HG02610 (cell line): ENCODE results near the gene MDM4.
"Not testable (repeated sequence)": the region's sequence is repeated elsewhere in the genome, so short reads cannot be mapped to it uniquely, and the experiment has no call there.

Experiments used
- ATAC-seq: cut with Tn5 transposase; IDR thresholded peaks from one replicate; pipeline ENCODE4 v1.9.1; 2021; ENCODE audit warnings: mild to moderate bottlenecking, moderate library complexity; ENCODE audit not compliant: unreplicated experiment

MDM4 gene

DNA sequence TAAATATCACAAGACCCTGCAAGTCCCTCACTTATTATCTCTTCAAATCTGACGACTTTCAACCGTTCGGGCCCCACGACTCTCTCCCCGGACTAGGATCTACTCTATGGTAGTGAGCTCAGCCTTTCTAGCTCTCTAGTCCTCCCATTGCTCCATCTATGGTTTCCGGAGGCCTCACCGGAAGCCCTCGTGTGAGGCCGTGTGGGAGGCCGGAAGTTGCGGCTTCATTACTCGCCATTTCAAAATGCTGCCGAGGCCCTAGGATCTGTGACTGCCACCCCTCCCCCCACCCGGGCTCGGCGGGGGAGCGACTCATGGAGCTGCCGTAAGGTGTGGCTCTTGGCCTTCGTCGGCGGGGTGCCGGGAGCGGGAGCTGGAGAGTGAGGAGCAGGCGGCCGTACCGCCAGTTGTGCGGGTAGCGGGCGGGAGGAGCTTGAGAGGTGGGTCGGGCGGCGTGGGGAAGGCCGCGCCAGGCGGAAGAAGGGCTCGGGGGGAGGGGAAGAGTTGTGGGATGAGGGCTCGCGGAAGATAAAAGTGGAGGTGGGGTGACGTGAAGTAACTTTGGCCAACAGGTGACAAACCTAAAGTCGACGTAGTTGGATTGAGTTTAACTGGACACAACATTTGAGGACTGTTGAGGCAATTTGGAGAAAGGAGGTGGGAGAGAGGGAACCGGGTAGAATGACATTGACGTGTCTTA lies at the start of gene MDM4:
MDM4 (plus strand) TSS at position 227 of the 700 bp plus-strand sequence. CDS start 9,113 bp downstream, outside the sequence.
- peak; percentile 78 for ATAC-seq

DNA sequence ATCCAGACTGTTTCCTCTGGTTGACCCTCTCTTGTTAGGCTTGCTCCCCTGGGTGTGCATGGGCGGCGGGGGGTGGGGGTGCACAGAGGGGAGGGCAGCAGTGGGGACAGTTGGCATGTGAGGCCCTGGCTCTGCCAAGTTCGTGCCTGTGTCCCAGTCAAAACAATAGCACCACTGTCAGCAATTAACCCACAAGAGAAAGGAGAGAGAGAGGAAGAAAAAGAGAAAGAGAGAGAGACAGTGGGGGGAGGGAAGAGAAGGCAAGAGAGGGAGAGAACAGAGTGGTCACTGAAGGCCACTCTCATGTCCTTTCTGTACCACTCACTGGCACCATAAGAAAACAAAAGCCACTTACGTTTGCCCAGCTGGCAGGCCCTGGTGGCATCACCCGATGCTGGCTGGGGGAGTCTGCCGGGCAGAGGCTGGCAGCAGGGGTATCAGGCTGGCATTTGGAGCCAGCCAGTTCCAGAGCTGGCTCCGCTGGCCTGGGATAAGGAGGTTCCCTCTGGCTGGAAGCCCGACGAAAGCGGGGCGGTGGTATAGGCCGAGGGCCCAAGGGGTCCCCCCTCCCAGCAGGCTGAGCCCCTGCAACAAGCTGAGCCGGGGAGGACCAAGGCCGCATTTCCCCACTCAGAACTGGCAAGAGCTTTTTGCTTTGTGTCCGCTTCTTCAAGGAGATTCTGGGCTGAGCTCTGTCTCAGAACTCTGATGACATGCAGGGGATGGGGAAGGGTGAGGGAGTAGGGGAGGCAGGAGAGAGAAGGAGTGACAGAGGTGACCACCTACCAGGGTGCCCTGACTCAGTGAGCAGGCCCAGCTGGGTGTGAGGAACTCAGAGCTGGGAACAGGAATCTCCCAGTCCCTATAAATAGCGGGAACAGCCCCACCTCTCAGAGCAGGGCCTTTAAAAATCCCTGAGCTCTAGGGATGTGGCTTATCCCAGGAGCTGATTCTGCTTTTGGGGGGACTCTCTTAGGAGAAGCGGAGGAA lies 49.5 kb upstream of the MDM4 start:
- no peak for ATAC-seq

- ATAC-seq, result no peak
Observed at GRCh38 chr1:204468206-204468605, 48.0 kb upstream of the MDM4 start.

- ATAC-seq, result no peak
Observed at GRCh38 chr1:204468766-204469302, 47.4 kb upstream of the MDM4 start.

DNA sequence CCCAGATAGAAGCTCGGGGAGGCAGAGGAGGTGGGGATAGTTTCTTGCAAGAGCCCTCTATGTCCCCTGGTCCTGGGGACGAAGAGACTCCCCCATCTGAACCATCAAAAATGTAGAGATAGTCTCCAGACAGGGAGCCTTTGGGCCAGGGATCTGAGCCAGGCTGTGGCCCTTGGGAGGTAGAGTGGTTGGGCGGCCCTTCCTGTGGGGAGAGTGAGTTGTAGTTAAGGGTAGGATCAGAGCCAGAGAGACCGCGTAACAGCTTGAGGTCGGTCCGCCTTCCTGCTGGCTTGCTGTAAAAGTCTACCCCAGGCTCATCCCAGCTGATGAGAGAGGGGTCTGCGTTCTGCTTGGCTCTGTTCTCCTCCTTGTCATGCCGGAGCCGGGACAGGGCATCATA lies 46.9 kb upstream of the MDM4 start:
- no peak for ATAC-seq

- no peak for ATAC-seq
Observed at GRCh38 chr1:204471687-204472086, 44.5 kb upstream of the MDM4 start.

DNA sequence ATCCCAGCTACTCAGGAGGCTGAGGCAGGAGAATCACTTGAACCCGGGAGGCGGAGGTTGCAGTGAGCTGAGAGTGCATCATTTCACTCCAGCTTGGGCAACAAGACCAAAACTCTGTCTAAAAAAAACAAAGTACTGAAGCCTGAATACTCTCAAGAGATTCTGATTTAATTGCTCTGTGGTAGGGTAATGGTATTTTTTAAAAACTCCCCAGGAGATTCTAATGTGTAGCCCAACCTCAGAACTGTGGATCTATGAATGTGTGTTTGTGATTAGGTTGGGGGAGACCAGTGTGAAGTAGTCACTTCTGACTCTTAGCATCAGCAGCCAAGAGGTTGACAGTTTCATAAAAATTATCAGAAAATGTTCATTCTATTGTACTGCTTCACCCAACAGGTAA lies 43.5 kb upstream of the MDM4 start:
- ATAC-seq, result no peak

- ATAC-seq, result no peak
Observed at GRCh38 chr1:204473400-204473965, 42.7 kb upstream of the MDM4 start.

DNA sequence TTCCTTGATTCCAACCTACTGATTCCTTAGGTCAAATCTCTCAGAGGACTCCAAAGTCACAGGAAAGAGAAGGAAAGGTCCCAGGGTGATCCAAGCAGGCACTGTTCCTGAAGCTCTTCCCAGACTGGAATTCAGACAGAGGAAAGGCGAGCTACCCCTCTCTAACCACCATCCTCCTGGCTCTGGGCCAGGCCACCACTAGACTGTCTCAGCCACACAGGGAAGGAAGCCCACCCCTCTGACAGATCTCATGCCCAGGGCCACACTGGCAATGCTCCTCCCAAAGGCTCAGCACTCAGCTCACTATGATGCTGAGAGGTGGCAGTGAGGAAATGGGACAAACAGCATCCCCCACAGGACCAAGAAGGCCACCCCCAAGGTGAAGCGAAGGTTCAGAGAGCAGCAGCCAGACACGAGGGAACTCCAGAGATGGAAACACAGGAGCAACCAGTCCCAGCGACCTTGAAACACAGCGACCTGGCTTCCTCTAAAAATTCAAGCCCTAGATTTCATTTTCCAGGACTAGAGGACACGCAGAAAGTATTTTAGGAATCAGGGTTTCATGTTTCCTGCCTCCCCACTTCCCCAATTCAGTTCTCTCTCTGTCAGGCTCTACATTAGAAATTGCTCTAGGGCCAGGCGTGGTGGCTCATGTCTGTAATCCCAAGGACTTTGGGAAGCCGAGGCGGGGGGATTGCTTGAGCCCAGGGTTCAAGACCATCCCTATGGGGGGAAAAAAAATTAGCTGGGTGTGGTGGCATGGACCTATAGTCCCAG lies 40.4 kb upstream of the MDM4 start:
- no peak for ATAC-seq

DNA sequence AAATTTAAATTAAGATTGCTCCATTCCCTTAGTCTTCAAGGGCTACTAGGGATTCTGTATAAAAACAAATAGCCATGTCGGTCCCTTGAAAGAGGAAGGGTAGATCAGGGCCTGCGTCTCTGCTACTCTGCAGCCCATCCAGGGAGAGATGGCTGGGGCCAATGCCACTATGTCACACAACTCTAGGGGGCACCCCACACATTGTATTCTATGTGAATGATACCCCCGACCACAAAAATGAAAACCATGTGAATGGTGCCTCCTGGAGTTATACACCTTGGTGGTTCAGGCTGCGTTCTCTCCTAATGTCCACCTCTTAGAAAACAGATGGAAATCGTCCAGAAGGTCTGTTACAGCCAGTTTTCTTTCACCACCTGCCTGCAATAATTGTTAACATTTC lies 39.6 kb upstream of the MDM4 start:
- no peak for ATAC-seq

DNA sequence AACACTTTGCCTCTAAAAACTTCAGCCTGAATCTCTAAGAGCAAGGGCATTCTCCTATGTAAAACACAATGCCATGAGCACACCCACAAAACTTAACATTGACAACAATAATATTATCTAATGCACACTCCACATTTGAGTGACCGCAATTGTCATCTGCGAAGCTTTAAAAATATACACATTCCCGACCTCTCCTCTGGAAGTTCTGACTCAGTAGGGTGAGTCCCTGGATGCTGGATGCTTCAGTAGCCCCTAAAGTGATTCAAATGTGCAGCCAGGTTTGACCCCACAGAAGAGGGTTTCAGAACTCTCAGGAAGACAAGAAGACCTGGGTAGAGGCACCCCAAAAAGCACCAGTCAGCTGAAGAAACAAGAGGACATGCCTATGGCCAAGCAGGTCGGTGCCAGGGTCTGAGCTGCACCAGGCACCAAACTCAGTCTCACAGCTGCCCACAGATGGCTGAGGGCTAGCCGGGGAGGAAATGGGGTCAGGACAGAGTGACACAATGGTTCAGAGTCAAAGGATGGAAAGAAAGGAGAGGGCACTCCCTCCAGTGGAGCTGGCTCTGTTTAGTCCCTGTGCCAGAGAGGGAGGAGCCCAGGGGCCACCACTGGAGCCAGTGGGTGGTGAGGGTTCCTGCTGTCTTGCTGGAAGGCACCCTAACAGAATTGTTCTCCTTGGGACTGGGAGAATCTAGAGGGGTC lies 39.0 kb upstream of the MDM4 start:
- no peak for ATAC-seq

DNA sequence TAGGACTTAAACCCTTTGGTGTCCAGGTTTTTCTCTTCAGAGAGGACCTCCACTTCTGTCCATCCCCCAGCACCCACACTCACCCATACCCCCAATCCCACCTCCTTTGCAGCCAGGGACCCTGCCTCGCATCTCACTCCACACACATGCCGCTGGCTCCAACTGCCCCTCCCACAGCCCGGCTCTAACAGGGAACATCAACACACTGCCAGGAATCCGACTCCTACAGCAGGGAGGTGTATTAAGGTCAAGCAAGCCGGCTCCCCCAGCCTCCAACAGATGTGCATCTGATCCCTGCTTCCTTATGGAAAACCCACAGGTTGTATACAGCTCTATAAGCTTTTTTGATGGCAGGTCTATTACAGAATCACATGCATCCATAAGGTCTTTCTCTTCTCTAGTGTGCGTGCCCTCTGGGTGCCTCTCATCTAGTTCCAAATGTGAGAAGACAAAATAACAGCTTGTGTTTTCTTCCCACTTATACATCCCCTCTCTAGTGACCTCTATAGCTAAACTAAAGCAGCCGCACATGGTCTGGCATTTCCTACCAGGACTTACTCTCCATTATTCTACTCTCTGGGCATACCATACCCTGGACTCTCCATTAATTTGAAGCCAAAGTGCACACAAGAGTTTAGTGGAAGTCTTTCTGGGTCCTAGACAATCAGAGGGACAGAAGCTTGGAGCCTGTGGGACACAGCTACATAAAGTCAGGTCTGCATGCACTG lies 37.9 kb upstream of the MDM4 start:
- no peak for ATAC-seq

- ATAC-seq, result no peak
Observed at GRCh38 chr1:204478921-204479320, 37.3 kb upstream of the MDM4 start.

DNA sequence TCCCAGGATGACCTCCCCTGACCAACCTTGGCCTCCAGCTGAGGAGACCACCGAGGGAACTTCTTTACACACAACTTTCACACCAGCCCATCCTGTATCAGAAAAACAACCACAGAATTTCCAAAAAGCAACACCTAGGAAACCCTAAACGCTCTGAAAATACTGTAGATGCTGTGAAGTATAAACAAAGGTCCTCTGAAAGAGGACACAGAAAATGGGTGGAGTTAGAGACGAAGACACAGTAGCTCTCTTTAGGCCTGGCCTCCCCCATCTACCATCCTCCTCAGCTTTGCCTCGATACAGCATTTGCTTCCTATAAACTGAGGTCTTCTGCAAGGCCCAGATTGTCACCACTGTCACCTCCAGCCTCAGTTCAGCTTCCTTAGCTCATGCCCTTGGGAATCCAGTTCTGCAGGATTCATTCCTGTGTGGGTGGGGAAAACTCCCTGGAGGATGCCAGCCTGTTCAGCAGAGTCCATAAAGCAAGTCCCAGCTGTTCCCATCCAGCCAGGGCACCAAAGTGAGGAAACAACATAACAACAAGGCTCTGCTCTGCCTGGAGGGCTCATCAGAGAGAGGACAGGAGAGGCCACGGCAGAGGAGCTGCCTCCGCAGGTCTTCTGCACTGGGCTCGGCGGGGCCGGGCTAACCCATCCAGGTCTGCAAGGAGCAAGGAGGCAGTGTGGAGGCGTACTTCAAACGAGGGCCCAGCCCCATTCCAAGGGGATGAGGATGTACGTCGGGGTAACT lies 36.6 kb upstream of the MDM4 start:
- no peak for ATAC-seq

DNA sequence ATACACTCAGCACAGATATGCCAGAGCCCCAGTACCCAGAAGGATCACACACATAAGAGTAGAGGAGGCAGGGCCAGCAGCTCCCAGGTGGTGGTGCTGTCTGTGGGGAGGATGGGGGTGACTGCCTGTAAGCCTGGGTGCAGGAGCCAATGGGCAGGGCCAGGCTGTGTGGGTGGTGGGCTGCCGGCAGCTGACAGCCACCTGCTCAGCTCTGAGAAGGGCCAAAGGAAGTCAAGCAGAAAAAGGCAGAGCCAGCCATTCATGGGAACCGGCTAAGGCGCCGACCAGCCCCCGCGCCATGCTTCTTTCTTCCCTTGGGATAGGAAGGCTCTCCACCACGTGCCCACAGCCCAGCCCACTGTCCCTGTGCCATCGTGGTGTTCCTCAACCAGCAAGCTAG lies 35.7 kb upstream of the MDM4 start:
- ATAC-seq, result peak; percentile 61

DNA sequence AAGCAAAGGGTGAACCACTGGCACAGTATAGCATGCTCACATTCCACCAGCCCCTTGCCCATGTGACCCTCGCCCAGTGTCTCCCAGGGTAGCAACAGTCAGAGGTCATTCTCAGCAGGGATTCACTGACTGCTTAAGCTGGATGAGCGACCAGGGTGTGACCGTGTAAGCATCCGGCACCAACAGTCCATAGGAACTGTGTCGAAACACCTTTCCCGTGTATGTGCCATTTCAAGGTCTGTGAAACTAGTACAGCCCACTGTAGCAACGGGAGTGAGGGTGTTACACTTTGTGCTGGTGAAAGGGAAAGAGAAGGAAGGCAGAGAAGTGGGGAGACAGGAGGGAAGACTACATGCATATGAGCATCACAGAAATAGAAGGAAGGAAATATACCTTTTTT lies 32.4 kb upstream of the MDM4 start:
- no peak for ATAC-seq

- ATAC-seq, result not testable (repeated sequence)
Observed at GRCh38 chr1:204486513-204487255, 29.5 kb upstream of the MDM4 start.

DNA sequence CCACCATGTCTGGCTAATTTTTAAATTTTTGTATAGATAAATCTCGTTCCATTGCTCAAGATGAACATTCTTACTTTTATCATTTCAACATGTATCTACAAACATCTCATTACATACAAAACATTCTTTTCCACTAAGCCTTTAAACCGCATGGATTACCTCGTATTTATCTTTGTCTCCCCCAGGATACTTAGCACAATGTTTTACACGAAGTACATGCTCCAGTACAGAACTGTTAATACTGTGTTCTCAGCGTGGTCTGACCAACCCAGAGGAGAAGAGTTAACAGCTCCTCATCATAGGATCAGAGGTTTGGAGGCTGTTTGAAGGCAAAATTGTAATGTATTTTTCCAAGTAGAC lies 29.0 kb upstream of the MDM4 start:
- no peak for ATAC-seq
